Thyroid gland (tissue), 4 donors: Measurements from ENCODE around the gene UNC119. TPM values are rescaled to one million over a fixed set of nuclear protein-coding genes. Genes with fewer than 3 reads are reported as not detected.

Source experiments
- DNase-seq, 2 donors: peaks; one replicate each; pipeline ENCODE4 v3.0.0-alpha.2; 2019
- H3K27ac ChIP-seq, 3 donors: fragments of 200-600 bp; sonication (generic); 1 replicate in 2 of 3; 2 replicates in 1 of 3; pipeline ENCODE4 v1.5.1; 2016 to 2019; ENCODE audit warnings: mild to moderate bottlenecking in 1 of 3, moderate library complexity in 1 of 3
- H3K27me3 ChIP-seq: fragments of 200-600 bp; sonication (generic); one replicate; pipeline ENCODE4 v1.5.1; 2019
- H3K36me3 ChIP-seq, 2 donors: fragments of 200-600 bp; sonication (generic); one replicate each; pipeline ENCODE4 v1.5.1; 2016 to 2019
- H3K4me1 ChIP-seq, 2 donors: fragments of 200-600 bp; sonication (generic); one replicate each; pipeline ENCODE4 v1.5.1; 2017 to 2019
- H3K4me3 ChIP-seq, 3 donors: fragments of 200-600 bp; sonication (generic); replicated peaks in 1 of 3; 1 replicate in 2 of 3; 2 replicates in 1 of 3; pipeline ENCODE4 v1.5.1; 2016; ENCODE audit warnings: mild to moderate bottlenecking in 1 of 3
- H3K9me3 ChIP-seq: fragments of 200-600 bp; sonication (generic); one replicate; pipeline ENCODE4 v1.5.1; 2017
- CTCF ChIP-seq, 6 experiments: fragments of 200-600 bp in 3 of 6; fragments of 450-650 bp in 3 of 6; sonication (generic) in 3 of 6; IDR thresholded peaks; one replicate each; pipeline ENCODE4 v1.5.1; 2016 to 2019; ENCODE audit warnings: antibody characterized with exemption in 6 of 6, mild to moderate bottlenecking in 2 of 6, inconsistent platforms in 1 of 6, moderate library complexity in 1 of 6
- POLR2A ChIP-seq, 2 donors: fragments of 450-650 bp; IDR thresholded peaks; one replicate each; pipeline ENCODE4 v1.6.1; 2017; ENCODE audit warnings: antibody characterized with exemption in 2 of 2, mild to moderate bottlenecking in 2 of 2, moderate library complexity in 1 of 2
- WGBS, 2 donors: methylation state at CpG; one replicate each; pipeline ENCODE4 v1.1.5; 2017; 5-methylcytosine and 5-hydroxymethylcytosine counted together
- intact Hi-C: fragments of 100-400 bp; cut with DNase I; formaldehyde crosslinking; loops from one replicate; pipeline ENCODE4 v1.15.1; 2023
- total RNA-seq, 4 donors: library from RNA; depleted of rRNA; stranded (reverse); fragments of >200 nt; gene quantifications; one replicate each; pipeline ENCODE4 v1.2.3, GENCODE V29; 2016

Gene UNC119
- total RNA-seq, 4 donors from 2014 or later: 29.8 to 43.9 (median 36.0) TPM

- Histone ChIP-seq H3K27me3 (no peaks in the 10 kb centered on the region), H3K9me3 (no peaks in the 10 kb centered on the region), H3K36me3 (no peaks in the 10 kb centered on the region), H3K4me3 (no peak overlapping the region), H3K4me1 (peaks cover 7 to 8% of the 10 kb centered on the region in 2 donors), H3K27ac (no peak overlapping the region)
- intact Hi-C loops: no loop called here
- no peak for TF ChIP-seq CTCF (IDR thresholded peaks at IDR 0.05)
- no peak for DNase-seq
- 72 to 89% methylated on average over 7 of the region's 7 CpGs for WGBS, 2 donors
These were observed 38.9 kb downstream of the UNC119 start for GRCh38 chr17:28513476-28513875.

- no peak overlapping the region for H3K4me3 ChIP-seq
- no peaks in the 10 kb centered on the region for H3K36me3 ChIP-seq
- H3K27ac ChIP-seq: no peak overlapping the region
- 80 to 100% methylated on average over 1 to 3 of the region's 3 CpGs for WGBS, 2 donors
- no peak for DNase-seq
- peaks cover 7 to 12% of the 10 kb centered on the region in 2 donors for H3K4me1 ChIP-seq
- TF ChIP-seq CTCF (IDR thresholded peaks at IDR 0.05): no peak
- no peak for TF ChIP-seq POLR2A (IDR thresholded peaks at IDR 0.05)
- H3K9me3 ChIP-seq: no peaks in the 10 kb centered on the region
- intact Hi-C loops: no loop called here
- H3K27me3 ChIP-seq: no peaks in the 10 kb centered on the region
These were observed 40.5 kb downstream of the UNC119 start for GRCh38 chr17:28511858-28512461.

- 76 to 82% methylated on average over 7 of the region's 7 CpGs for WGBS, 2 donors
These were observed 42.6 kb downstream of the UNC119 start for GRCh38 chr17:28509789-28510188.

GRCh38 chr17:28508211-28508724 is 44.2 kb downstream of the UNC119 start:
- peaks cover 0 to 17% of the 10 kb centered on the region in 2 donors for H3K4me1 ChIP-seq
- no peak overlapping the region for H3K4me3 ChIP-seq
- no peak overlapping the region for H3K27ac ChIP-seq
- no peaks in the 10 kb centered on the region for H3K27me3 ChIP-seq
- H3K36me3 ChIP-seq: no peaks in the 10 kb centered on the region
- intact Hi-C loops: no loop called here
- TF ChIP-seq CTCF (IDR thresholded peaks at IDR 0.05): no peak
- no peak for TF ChIP-seq POLR2A (IDR thresholded peaks at IDR 0.05)
- DNase-seq: no peak
- 73 to 88% methylated on average over 11 of the region's 11 CpGs for WGBS, 2 donors
- H3K9me3 ChIP-seq: no peaks in the 10 kb centered on the region

More at GRCh38 chr17:28509789-28510188, 42.6 kb downstream of the UNC119 start:
- DNase-seq: no peak
- Histone ChIP-seq H3K4me3 (no peak overlapping the region), H3K4me1 (peaks cover 6 to 25% of the 10 kb centered on the region in 2 donors), H3K27ac (no peak overlapping the region), H3K36me3 (no peaks in the 10 kb centered on the region), H3K9me3 (no peaks in the 10 kb centered on the region), H3K27me3 (no peaks in the 10 kb centered on the region)
- intact Hi-C loops: no loop called here
- no peak for TF ChIP-seq POLR2A (IDR thresholded peaks at IDR 0.05)
- no peak for TF ChIP-seq CTCF (IDR thresholded peaks at IDR 0.05)

- Histone ChIP-seq H3K36me3 (no peaks in the 10 kb centered on the region), H3K4me3 (no peak overlapping the region), H3K9me3 (no peaks in the 10 kb centered on the region), H3K27me3 (no peaks in the 10 kb centered on the region), H3K27ac (no peak overlapping the region), H3K4me1 (peaks cover 0 to 17% of the 10 kb centered on the region in 2 donors)
- intact Hi-C loops: no loop called here
- TF ChIP-seq CTCF (IDR thresholded peaks at IDR 0.05) (no peak), POLR2A (IDR thresholded peaks at IDR 0.05) (no peak)
- DNase-seq: no peak
- WGBS, 2 donors: 73 to 77% methylated on average over 7 to 10 of the region's 24 CpGs
These were observed 44.7 kb downstream of the UNC119 start for GRCh38 chr17:28507567-28508203.
